Uterus (tissue), 4 donors: Measurements from ENCODE around the gene SNX9. TPM values are rescaled to one million over a fixed set of nuclear protein-coding genes. Genes with fewer than 3 reads are reported as not detected.

Experiments used
- DNase-seq, 2 donors: peaks; one replicate each; pipeline ENCODE4 v3.0.0-alpha.2; 2019 to 2020
- H3K27ac ChIP-seq, 2 donors: fragments of 200-600 bp; sonication (generic); 1 replicate in 1 of 2; 2 replicates in 1 of 2; pipeline ENCODE4 v1.5.1; 2016 to 2018
- H3K27me3 ChIP-seq, 2 donors: fragments of 200-600 bp; sonication (generic); one replicate each; pipeline ENCODE4 v1.5.1; 2018 to 2019; ENCODE audit warnings: control low read depth in 1 of 2
- H3K36me3 ChIP-seq, 2 donors: fragments of 200-600 bp; sonication (generic); one replicate each; pipeline ENCODE4 v1.5.1; 2019; ENCODE audit warnings: control low read depth in 1 of 2
- H3K4me1 ChIP-seq, 2 donors: fragments of 200-600 bp; sonication (generic); one replicate each; pipeline ENCODE4 v1.5.1; 2018 to 2019; ENCODE audit warnings: control low read depth in 1 of 2
- H3K4me3 ChIP-seq, 2 donors: fragments of 200-600 bp; sonication (generic); 1 replicate in 1 of 2; 2 replicates in 1 of 2; pipeline ENCODE4 v1.5.1; 2018 to 2019; ENCODE audit warnings: mild to moderate bottlenecking in 1 of 2
- H3K9me3 ChIP-seq, 2 donors: fragments of 200-600 bp; sonication (generic); one replicate each; pipeline ENCODE4 v1.5.1; 2019; ENCODE audit warnings: control low read depth in 1 of 2
- POLR2A ChIP-seq, 2 donors: fragments of 450-650 bp; IDR thresholded peaks; one replicate each; pipeline ENCODE4 v1.6.1; 2016; ENCODE audit warnings: antibody characterized with exemption in 2 of 2, mild to moderate bottlenecking in 1 of 2, moderate library complexity in 1 of 2
- intact Hi-C: fragments of 100-400 bp; cut with DNase I; formaldehyde crosslinking; loops from one replicate; pipeline ENCODE4 v1.15.1; 2023; ENCODE audit warnings: low total_unique reads
- total RNA-seq, 4 donors: library from RNA; depleted of rRNA in 3 of 4; stranded (reverse); fragments of >200 nt in 3 of 4; gene quantifications; one replicate each; pipeline versions ENCODE4 v1.1.0 to v1.2.4, GENCODE V29; 2014 to 2023
- TF ChIP-seq, protein P1 (sequence below), 4 experiments: fragments of 200-600 bp in 2 of 4; fragments of 450-650 bp in 2 of 4; sonication (generic) in 2 of 4; IDR thresholded peaks; one replicate each; pipeline ENCODE4 v1.5.1; 2016 to 2019; ENCODE audit warnings: antibody characterized with exemption in 4 of 4, mild to moderate bottlenecking in 2 of 4, moderate library complexity in 1 of 4
- donor health status: DM: yes; HTN: yes; CAD: no.

Gene SNX9
- total RNA-seq, 4 donors from 2014 or later, result 31.0 to 65.9 (median 50.5) TPM

DNA sequence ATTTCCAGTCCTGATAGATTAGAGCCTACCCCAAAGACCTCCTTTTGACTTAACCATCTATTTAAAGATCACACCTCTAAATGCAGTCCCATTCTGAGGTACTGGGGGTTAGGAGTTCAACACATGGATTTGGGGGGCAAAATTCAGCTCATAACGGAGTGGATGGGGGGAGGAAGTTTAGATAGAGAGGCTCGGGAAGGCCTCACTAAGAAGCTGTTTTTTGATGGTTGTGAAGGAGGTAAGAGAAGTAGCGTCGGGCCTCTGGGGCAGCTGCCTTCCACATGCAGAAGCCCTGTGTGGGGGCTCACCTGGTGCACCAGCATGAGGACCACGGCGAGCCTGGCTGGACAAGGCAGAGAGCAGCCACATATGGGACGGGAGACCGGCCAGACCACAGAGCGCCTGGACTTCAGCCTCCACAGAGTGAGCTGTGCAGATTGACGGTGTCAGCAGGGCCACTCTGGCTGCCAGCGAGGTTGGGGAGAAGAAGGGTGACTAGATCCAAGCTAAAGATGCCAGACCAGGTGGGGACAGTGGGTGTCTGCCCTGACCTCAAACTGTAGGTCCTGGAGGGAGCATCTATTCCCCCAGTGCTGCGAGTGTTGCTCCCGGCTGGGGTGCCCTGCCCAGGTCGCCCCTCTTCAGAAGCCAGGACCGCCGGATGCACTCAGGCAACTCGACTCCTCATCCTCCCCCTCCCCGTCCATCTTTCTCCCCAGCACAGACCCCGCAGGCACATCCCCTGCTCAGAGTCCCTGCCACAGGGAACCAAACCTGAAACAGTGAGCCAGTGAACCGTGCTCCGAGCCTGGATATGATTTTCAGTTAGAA lies 153.5 kb downstream of the SNX9 start:
- TF ChIP-seq, protein P1, sequence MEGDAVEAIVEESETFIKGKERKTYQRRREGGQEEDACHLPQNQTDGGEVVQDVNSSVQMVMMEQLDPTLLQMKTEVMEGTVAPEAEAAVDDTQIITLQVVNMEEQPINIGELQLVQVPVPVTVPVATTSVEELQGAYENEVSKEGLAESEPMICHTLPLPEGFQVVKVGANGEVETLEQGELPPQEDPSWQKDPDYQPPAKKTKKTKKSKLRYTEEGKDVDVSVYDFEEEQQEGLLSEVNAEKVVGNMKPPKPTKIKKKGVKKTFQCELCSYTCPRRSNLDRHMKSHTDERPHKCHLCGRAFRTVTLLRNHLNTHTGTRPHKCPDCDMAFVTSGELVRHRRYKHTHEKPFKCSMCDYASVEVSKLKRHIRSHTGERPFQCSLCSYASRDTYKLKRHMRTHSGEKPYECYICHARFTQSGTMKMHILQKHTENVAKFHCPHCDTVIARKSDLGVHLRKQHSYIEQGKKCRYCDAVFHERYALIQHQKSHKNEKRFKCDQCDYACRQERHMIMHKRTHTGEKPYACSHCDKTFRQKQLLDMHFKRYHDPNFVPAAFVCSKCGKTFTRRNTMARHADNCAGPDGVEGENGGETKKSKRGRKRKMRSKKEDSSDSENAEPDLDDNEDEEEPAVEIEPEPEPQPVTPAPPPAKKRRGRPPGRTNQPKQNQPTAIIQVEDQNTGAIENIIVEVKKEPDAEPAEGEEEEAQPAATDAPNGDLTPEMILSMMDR (IDR thresholded peaks at IDR 0.05), result no peak
- TF ChIP-seq POLR2A (IDR thresholded peaks at IDR 0.05), result no peak
- no peaks in the 10 kb centered on the region for H3K9me3 ChIP-seq
- no peaks in the 10 kb centered on the region for H3K27me3 ChIP-seq
- H3K36me3 ChIP-seq, result no peaks in the 10 kb centered on the region
- intact Hi-C loops, result loop anchor here (10.0 kb wide), 1 partner anchor 88 kb away; no protein-coding TSS in a partner anchor
- no peak overlapping the region for H3K4me3 ChIP-seq
- H3K27ac ChIP-seq, result no peak overlapping the region
- DNase-seq, result no peak
- H3K4me1 ChIP-seq, result no peaks in the 10 kb centered on the region

DNA sequence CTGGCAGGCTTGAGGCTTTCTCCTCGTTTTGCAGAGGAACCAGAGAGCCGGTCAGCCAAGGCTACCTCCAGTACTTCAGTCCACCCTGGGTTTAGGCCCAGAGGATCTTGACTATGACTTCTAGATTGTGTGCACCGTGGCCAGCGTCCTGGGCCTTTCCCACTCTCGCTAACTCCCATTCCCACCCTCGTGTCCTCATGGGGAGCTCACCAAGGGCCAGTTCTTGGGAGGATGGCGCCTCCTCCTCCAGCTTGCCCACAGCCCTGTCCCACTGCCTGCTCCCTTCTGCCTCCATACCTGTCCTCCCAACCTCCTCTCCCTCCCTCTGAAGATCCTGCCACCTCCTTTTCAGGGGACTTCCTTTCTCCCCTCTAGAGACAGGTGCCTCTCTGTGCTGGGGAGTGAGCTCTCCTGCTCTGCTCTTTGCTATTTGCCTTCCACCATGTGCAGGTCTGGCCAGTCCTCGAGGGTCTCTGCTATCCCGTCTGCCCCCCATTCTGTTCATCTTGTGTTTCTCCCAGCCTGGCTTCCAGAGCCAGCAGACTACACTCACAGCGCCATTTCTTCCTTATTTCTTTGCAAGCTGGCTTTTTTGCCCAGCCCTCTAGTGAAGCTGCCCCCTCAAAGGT lies 154.2 kb downstream of the SNX9 start:
- H3K27me3 ChIP-seq, result no peaks in the 10 kb centered on the region
- DNase-seq, result no peak
- no peak overlapping the region for H3K4me3 ChIP-seq
- H3K27ac ChIP-seq, result no peak overlapping the region
- no peaks in the 10 kb centered on the region for H3K36me3 ChIP-seq
- intact Hi-C loops, result loop anchor here (10.0 kb wide), 1 partner anchor 88 kb away; no protein-coding TSS in a partner anchor
- no peaks in the 10 kb centered on the region for H3K4me1 ChIP-seq
- H3K9me3 ChIP-seq, result no peaks in the 10 kb centered on the region
- TF ChIP-seq, protein P1 (IDR thresholded peaks at IDR 0.05), result no peak
- no peak for TF ChIP-seq POLR2A (IDR thresholded peaks at IDR 0.05)

DNA sequence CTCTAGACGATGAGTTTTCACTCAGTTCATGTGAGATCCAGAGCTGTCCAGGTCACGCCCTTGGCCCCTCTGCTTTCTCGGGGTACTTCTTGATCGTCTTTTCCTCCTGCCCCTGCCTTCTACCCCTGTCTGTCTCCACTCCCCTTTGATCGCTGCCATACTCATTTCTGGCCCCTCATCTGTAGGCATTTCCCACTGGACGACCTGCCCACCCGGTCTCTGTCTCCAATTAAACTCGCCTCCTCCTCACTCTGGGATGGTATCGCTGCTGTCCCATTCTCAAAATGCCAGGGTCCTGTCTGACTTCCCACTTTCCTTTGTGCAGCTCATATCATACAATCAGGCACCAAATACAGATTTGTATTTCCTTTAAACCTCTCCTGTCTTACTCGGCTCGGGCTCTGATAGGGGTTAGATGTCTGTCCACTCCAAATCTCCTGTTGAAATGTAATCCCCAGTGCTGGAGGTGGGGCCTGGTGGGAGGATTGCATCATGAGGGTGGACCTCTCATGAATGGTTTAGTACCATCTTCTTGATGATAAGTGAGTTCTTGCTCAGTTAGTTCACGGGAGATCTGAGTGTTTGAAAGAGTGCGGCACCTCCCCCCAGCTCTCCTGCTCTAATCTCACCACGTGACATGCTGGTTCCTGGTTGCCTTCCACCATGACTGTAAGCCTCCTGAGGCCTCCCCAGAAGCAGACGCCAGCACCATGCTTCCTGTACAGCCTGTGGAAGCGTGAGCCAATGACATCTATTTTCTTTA lies 155.2 kb downstream of the SNX9 start:
- TF ChIP-seq, protein P1 (IDR thresholded peaks at IDR 0.05), result no peak
- no peak for TF ChIP-seq POLR2A (IDR thresholded peaks at IDR 0.05)
- no peak for DNase-seq
- Histone ChIP-seq H3K4me3 (no peak overlapping the region), H3K36me3 (no peaks in the 10 kb centered on the region), H3K4me1 (no peaks in the 10 kb centered on the region), H3K27ac (peak overlapping the region in 1 of 2 donors; percentile 16), H3K27me3 (no peaks in the 10 kb centered on the region), H3K9me3 (no peaks in the 10 kb centered on the region)
- intact Hi-C loops, result loop anchor here (10.0 kb wide), 1 partner anchor 87 kb away; no protein-coding TSS in a partner anchor

DNA sequence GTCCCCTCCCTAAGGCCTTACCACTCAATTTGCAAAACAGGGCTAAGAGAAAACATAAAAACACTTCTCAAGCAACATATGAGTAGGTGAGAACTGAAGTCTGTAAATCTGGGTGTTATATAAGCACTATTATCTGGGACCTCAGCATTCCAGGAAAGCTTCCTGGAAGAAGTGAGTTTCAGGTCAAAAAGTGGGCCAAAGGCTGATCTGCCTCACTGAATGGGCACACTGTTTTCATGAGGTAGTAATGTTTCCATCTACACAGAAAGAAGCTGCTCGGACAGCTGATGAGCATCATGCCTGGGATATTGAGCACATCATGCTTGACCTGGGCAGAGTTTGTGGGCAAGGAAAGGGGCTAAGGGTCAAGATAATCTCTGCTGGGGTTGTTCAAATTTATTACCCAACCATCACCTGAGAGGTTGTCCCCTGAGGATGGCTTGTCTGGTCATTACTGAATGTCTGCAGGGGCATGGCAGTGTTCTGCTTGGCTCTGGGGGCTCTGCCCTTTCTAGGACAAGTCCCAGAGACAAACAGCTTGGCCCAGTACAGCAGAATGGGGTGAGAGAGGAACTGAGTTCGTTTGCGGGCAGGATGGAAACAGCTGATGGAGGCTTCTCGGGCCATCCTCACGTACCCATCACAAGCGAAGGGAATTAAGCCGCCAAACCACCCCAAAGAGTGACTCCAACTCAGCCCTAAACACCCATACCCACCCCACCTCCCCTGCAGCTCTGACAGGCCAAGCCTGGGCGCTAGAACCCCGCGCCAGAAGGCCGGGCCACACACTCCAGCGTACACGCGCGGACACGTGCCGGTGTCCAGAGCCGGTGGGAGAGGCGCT lies 157.5 kb downstream of the SNX9 start:
- no peak for DNase-seq
- H3K27ac ChIP-seq, result peak overlapping the region; percentile 88 to 89
- intact Hi-C loops, result no loop called here
- H3K4me3 ChIP-seq, result peak overlapping the region in 1 of 2 donors; percentile 44
- H3K36me3 ChIP-seq, result no peaks in the 10 kb centered on the region
- TF ChIP-seq, protein P1 (IDR thresholded peaks at IDR 0.05), result no peak
- no peak for TF ChIP-seq POLR2A (IDR thresholded peaks at IDR 0.05)
- no peaks in the 10 kb centered on the region for H3K9me3 ChIP-seq
- no peaks in the 10 kb centered on the region for H3K4me1 ChIP-seq
- no peaks in the 10 kb centered on the region for H3K27me3 ChIP-seq
